ENCODE measurements around the gene TRA2A.

DNA sequence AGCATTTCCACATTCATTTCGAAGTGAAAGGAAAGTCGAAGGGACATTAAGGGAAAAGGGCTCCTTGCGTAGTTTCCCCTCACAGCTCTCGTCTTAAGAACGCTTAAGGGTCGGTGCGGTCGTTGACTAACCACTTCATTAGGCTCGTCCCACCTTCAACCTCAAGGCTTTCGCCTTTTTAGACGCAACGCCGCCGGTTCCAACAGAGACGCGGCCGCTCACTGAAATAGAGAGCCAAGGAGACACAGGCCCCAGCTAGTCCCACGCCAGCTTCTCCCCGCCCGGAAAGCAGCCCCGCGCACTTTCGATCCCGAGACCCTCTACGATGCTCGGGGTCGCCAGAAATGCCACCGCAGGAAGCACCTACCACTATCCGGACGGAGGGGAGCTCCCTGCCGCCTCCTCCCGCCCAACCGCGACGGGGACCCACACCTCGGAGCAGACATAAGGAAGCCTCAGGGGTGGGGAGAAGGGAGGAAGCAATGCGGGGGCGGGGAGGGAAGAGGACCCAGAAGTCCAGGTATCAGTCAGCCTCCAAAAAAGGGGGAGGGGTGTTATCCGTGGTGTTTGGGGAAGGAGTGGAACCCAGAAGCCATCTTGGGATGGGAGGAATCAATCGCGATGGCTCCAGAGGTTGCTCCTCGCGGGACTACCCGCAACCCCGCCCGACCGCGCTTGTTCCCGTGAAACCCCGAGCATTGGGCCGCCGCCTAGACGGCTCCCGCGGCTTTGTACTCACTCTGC is 559 bp downstream of the TRA2A start:
- no peak for TF ChIP-seq POLR2A (IDR thresholded peaks at IDR 0.05)
- TF ChIP-seq, protein P1, sequence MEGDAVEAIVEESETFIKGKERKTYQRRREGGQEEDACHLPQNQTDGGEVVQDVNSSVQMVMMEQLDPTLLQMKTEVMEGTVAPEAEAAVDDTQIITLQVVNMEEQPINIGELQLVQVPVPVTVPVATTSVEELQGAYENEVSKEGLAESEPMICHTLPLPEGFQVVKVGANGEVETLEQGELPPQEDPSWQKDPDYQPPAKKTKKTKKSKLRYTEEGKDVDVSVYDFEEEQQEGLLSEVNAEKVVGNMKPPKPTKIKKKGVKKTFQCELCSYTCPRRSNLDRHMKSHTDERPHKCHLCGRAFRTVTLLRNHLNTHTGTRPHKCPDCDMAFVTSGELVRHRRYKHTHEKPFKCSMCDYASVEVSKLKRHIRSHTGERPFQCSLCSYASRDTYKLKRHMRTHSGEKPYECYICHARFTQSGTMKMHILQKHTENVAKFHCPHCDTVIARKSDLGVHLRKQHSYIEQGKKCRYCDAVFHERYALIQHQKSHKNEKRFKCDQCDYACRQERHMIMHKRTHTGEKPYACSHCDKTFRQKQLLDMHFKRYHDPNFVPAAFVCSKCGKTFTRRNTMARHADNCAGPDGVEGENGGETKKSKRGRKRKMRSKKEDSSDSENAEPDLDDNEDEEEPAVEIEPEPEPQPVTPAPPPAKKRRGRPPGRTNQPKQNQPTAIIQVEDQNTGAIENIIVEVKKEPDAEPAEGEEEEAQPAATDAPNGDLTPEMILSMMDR (IDR thresholded peaks at IDR 0.05): no peak

Measured in testis (tissue), 2 donors.